ENCODE data around the gene UBE3D. TPM values are rescaled to one million over a fixed set of nuclear protein-coding genes. Genes with fewer than 3 reads are reported as not detected.

UBE3D gene
- total RNA-seq, 6 experiments from 2014 or later = 2.7 to 7.0 (median 3.8) TPM

- no peak for TF ChIP-seq CTCF (IDR thresholded peaks at IDR 0.05)
Measured at GRCh38 chr6:83068616-83069015, 3.0 kb upstream of the UBE3D start.

GRCh38 chr6:83067448-83068439 is 2.1 kb upstream of the UBE3D start, which contains the start of gene DOP1A:
Gene DOP1A, plus strand, starts transcription at chr6:83067671. Its CDS starts 29,307 bp downstream, at chr6:83096978.
- Mint-ChIP-seq H3K36me3 (ENCODE audit: low read depth) (no peaks in the 10 kb centered on the region), H3K27ac (peak within 1 kb of the TSS; percentile 71), H3K9me3 (no peaks in the 10 kb centered on the region), H3K27me3 (ENCODE audit: insufficient read depth) (no peaks in the 10 kb centered on the region), H3K4me3 (peak within 1 kb of the TSS; percentile 94), H3K4me1 (ENCODE audit: low read depth) (peaks cover 56% of the 10 kb centered on the region)
- DNase-seq = peak; percentile 88
- peak; percentile 99 for TF ChIP-seq CTCF (IDR thresholded peaks at IDR 0.05)

More at GRCh38 chr6:83068616-83069015, 3.0 kb upstream of the UBE3D start:
- Mint-ChIP-seq H3K4me1 (ENCODE audit: low read depth) (peaks cover 53% of the 10 kb centered on the region), H3K9me3 (no peaks in the 10 kb centered on the region), H3K36me3 (ENCODE audit: low read depth) (no peaks in the 10 kb centered on the region), H3K4me3 (peak overlapping the region; percentile 94), H3K27ac (peak overlapping the region; percentile 71), H3K27me3 (ENCODE audit: insufficient read depth) (no peaks in the 10 kb centered on the region)
- no peak for DNase-seq

- no peaks in the 10 kb centered on the region for H3K27me3 Mint-ChIP-seq (ENCODE audit: insufficient read depth)
- peaks cover 37% of the 10 kb centered on the region for H3K4me1 Mint-ChIP-seq (ENCODE audit: low read depth)
- no peaks in the 10 kb centered on the region for H3K9me3 Mint-ChIP-seq
- no peak for TF ChIP-seq CTCF (IDR thresholded peaks at IDR 0.05)
- no peaks in the 10 kb centered on the region for H3K36me3 Mint-ChIP-seq (ENCODE audit: low read depth)
- no peak overlapping the region for H3K27ac Mint-ChIP-seq
- no peak overlapping the region for H3K4me3 Mint-ChIP-seq
- DNase-seq = peak; percentile 43
Measured at GRCh38 chr6:83062225-83062624, 3.4 kb downstream of the UBE3D start.

- TF ChIP-seq CTCF (IDR thresholded peaks at IDR 0.05) = no peak
- Mint-ChIP-seq H3K27ac (no peak overlapping the region), H3K4me3 (no peak overlapping the region), H3K36me3 (ENCODE audit: low read depth) (no peaks in the 10 kb centered on the region), H3K4me1 (ENCODE audit: low read depth) (peaks cover 36% of the 10 kb centered on the region), H3K9me3 (no peaks in the 10 kb centered on the region), H3K27me3 (ENCODE audit: insufficient read depth) (no peaks in the 10 kb centered on the region; the same call in 1 of the 2 replicates)
- no peak for DNase-seq
Measured at GRCh38 chr6:83061190-83061589, 4.5 kb downstream of the UBE3D start.

GRCh38 chr6:83057705-83058321 is 7.8 kb downstream of the UBE3D start:
- Mint-ChIP-seq H3K4me1 (ENCODE audit: low read depth) (peaks cover 20% of the 10 kb centered on the region), H3K36me3 (ENCODE audit: low read depth) (peaks cover 2% of the 10 kb centered on the region; the same call in 1 of the 2 replicates), H3K27me3 (ENCODE audit: insufficient read depth) (no peaks in the 10 kb centered on the region; the same call in 1 of the 2 replicates), H3K27ac (no peak overlapping the region), H3K4me3 (no peak overlapping the region), H3K9me3 (no peaks in the 10 kb centered on the region)
- peak; percentile 22 for DNase-seq
- TF ChIP-seq CTCF (IDR thresholded peaks at IDR 0.05) = peak; percentile 88
